ENCODE results near the gene SIAH1. TPM values are rescaled to one million over a fixed set of nuclear protein-coding genes. Genes with fewer than 3 reads are reported as not detected.

Gene SIAH1
- total RNA-seq, 1 experiment from 2014 or later, result 22.7 TPM

- H3K79me2 ChIP-seq (ENCODE audit: insufficient read depth, low read length), result peaks cover 74% of the 10 kb centered on the region
- H3K9me3 ChIP-seq (ENCODE audit: control insufficient read depth in 1 of 2, insufficient read depth in 1 of 2, low read depth in 1 of 2, low read length in 2 of 2), result no peaks in the 10 kb centered on the region
- H3K27me3 ChIP-seq (ENCODE audit: insufficient read depth, low read length), result no peaks in the 10 kb centered on the region
- H3K27ac ChIP-seq (ENCODE audit: low read depth, low read length), result no peak overlapping the region
- H3K9me2 ChIP-seq (ENCODE audit: insufficient read depth), result no peaks in the 10 kb centered on the region
- intact Hi-C loops (cut with micrococcal nuclease), result no loop called here
- no peak overlapping the region for H3K4me3 ChIP-seq (replicated peaks in 1 of 2; ENCODE audit: low read depth in 1 of 2, low read length in 2 of 2)
- no TSS peak for BruUV-seq (replicated peaks)
- ChIA-PET RAD21 (ENCODE audit: low non-redundant PET in 1 of 2, low total read pairs in 2 of 2, uncharacterized antibody in 2 of 2, unreplicated experiment in 2 of 2) (no interaction called here), CTCF (no interaction called here), POLR2A (interaction anchor here (1.4 kb wide), 1 partner anchor 16 kb away, joined by 4 read pairs; no protein-coding TSS in a partner anchor)
- peaks cover 15% of the 10 kb centered on the region; the same call in 1 of the 2 replicates for H4K20me1 ChIP-seq (ENCODE audit: insufficient read depth)
- no peak overlapping the region for H2AFZ ChIP-seq (ENCODE audit: low read depth, low read length, poor library complexity, severe bottlenecking)
- peaks cover 13 to 19% of the 10 kb centered on the region in 2 experiments; a peak in 3 of 4 replicates for H3K4me1 ChIP-seq (ENCODE audit: control insufficient read depth in 1 of 2, insufficient read depth in 2 of 2, low read length in 2 of 2)
- DNase-seq (ENCODE audit: low read depth, low spot score) (no peak), ATAC-seq (no peak)
- no peaks in the 10 kb centered on the region for H3K36me3 ChIP-seq (ENCODE audit: control insufficient read depth in 1 of 2, insufficient read depth in 2 of 2, low read length in 2 of 2)
- no peak for TF ChIP-seq ZNF274 (IDR thresholded peaks at IDR 0.05; ENCODE audit: low read depth, low read length)
- no peak for TF ChIP-seq YY1 (IDR thresholded peaks at IDR 0.05; ENCODE audit: extremely low read depth, insufficient replicate concordance, low read depth, low read length)
- TF ChIP-seq SP1 (IDR thresholded peaks at IDR 0.05; ENCODE audit: low read depth), result no peak
- no peak for TF ChIP-seq TCF7L2 (IDR thresholded peaks at IDR 0.05; ENCODE audit: borderline replicate concordance, extremely low read depth, insufficient read depth, insufficient read length)
- TF ChIP-seq ZBTB33 (IDR thresholded peaks at IDR 0.05; ENCODE audit: extremely low read depth, insufficient replicate concordance, low read length), result no peak
- TF ChIP-seq, protein P1, sequence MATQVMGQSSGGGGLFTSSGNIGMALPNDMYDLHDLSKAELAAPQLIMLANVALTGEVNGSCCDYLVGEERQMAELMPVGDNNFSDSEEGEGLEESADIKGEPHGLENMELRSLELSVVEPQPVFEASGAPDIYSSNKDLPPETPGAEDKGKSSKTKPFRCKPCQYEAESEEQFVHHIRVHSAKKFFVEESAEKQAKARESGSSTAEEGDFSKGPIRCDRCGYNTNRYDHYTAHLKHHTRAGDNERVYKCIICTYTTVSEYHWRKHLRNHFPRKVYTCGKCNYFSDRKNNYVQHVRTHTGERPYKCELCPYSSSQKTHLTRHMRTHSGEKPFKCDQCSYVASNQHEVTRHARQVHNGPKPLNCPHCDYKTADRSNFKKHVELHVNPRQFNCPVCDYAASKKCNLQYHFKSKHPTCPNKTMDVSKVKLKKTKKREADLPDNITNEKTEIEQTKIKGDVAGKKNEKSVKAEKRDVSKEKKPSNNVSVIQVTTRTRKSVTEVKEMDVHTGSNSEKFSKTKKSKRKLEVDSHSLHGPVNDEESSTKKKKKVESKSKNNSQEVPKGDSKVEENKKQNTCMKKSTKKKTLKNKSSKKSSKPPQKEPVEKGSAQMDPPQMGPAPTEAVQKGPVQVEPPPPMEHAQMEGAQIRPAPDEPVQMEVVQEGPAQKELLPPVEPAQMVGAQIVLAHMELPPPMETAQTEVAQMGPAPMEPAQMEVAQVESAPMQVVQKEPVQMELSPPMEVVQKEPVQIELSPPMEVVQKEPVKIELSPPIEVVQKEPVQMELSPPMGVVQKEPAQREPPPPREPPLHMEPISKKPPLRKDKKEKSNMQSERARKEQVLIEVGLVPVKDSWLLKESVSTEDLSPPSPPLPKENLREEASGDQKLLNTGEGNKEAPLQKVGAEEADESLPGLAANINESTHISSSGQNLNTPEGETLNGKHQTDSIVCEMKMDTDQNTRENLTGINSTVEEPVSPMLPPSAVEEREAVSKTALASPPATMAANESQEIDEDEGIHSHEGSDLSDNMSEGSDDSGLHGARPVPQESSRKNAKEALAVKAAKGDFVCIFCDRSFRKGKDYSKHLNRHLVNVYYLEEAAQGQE (IDR thresholded peaks at IDR 0.05; ENCODE audit: low read depth), result no peak
- TF ChIP-seq FOSL1 (IDR thresholded peaks at IDR 0.05; ENCODE audit: low read depth), result no peak
- no peak for TF ChIP-seq ZFX (IDR thresholded peaks at IDR 0.05)
- TF ChIP-seq CBX3 (IDR thresholded peaks at IDR 0.05; ENCODE audit: low read depth), result no peak
- no peak for TF ChIP-seq SRF (IDR thresholded peaks at IDR 0.05; ENCODE audit: low read depth)
- TF ChIP-seq CEBPB (IDR thresholded peaks at IDR 0.05; ENCODE audit: low read depth), result no peak
- no peak overlapping the region for H3K9ac ChIP-seq (ENCODE audit: low read length)
- H3K4me2 ChIP-seq (ENCODE audit: low read length), result no peak overlapping the region
Measured at GRCh38 chr16:48382131-48382530, 3.1 kb downstream of the SIAH1 start.
